HG03175 (cell line): Measurements from ENCODE around the gene VDAC1.
"Not testable (repeated sequence)": the region's sequence is repeated elsewhere in the genome, so short reads cannot be mapped to it uniquely, and the experiment has no call there.

Experiments
- ATAC-seq: cut with Tn5 transposase; IDR thresholded peaks from one replicate; pipeline ENCODE4 v1.9.1; 2021; ENCODE audit warnings: mild to moderate bottlenecking, moderate library complexity; ENCODE audit not compliant: unreplicated experiment

VDAC1 gene

DNA sequence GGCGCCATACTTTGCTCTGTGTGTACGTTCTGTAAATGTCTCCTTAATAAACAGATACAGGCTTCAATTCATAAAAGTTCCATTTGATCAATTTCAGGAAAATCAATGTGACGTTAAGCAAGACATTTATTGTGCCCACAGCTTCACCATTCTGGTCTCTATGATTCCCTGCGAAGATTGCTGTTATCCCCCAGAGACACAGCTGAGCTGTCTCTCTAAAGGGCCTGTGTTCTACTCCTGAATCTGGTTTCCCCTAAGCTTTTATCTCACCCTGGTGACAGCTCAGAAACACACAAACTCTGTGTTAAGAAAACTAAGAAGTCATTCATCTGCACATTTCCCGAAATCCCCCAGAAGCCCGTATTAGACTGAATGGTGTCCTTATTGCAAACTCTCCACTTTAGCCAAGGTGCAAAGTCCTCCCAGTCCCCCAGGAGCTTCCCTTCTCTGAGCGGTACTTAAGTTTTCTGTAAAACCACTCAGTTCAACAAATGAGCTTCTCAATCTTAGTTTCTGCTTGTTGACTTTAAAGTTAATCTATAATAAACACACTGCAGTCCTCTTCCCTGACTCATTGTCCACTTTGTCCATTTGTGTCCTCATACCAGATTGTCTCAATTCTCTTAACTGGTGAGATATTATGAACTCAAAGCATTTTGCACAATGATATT, 35.0 kb downstream of the VDAC1 start:
- no peak for ATAC-seq

DNA sequence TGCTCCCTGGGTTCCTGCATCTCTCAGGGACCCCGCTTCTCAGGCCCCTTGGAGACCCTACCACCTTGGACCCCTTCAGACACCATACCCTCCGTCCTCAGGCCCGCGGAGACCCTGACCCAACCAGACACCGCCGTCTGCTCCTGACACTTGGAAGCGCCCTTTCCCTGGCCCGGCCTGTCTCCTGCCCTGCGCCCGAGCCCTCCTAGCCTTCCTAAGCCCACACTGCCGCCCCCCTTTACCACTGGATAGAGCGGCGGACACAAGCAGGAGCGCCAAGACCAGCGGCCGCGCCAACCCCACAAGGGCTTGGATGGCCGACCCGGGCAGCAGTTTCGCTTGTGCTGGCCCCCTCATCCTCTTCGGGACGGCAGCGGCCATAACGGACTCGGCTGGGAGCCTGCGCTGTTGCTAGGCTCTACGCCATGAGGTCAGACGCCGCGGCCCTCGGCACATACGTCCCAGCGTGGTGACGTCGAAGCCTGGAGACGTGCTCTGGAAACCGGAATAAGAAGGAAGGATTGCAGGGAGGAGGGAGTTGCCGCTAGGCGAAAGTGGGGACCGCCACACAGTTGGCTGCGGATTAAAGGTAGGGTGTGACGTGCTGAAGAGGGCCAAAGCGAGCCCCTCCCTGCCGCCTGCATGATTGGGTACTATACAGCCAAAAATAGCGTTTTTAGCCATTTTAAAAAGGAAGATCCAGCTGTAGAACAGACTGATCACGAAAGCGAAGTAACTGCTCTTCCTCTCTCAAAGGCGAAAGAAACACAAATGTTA, 36.4 kb downstream of the VDAC1 start, which contains the start of gene C5orf15:
Gene C5orf15 (minus strand): TSS at position 422 of the 777 bp plus-strand sequence. CDS start 41 bp downstream, at position 381.
- ATAC-seq, result peak; percentile 99

DNA sequence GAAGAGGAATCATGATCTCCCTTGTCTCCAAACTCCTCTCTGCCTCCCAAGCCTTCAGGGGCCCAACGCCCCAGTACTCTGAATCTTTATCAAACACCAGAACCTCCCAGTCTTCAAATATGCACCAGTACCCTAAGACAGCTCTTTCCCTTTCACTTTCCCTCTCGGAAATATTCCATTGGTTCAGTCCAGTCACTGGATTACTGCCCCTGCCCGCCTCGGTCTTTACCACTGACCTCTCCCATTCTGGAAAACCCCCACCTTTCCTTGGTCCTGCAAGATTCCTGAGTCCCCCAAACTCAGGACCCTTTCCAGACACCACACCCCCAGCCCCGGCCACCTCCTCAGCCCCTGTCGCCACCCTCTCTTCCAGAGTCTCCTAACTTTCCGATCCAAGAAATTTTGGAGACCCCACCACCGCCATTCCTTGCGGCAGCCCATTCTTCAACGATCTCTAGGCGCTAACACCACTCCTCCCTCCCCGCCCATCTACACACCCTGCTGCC, 37.0 kb downstream of the VDAC1 start:
- ATAC-seq, result no peak

DNA sequence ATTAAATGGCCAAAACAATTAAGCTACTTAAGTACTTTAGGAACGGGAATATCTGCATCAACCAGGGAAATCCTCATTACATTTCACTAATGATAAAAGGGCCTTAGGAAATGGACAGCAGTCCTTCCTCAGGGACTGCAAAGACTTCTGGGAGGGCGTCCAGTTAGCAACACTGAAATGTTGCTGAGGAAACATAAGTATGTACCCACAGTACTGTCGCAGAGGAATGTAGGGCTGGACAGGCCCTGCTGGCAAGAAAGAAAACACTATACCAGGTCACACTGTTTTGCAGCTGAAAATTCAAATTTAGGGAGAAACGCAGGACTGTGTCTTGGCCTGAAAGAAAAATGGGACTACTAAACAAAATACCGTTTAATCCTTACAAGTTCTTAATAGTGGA, 37.7 kb downstream of the VDAC1 start:
- no peak for ATAC-seq

DNA sequence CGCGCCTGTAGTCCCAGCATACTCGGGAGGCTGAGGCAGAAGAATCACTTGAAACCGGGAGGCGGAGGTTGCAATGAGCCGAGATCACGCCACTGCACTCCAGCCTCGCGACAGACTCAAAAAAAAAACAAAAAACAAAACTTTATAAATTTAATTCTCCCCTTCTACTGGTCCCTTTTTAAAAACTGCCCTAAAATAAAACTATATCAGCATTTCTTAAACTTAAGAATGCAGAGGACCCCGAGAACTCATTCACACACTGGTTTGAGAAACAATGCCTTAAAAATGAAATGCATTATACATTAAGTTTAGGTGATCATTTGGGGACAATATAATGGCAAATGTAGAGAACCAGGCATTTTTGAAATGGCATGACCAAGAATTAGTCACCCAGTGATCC, 38.7 kb downstream of the VDAC1 start:
- no peak for ATAC-seq

DNA sequence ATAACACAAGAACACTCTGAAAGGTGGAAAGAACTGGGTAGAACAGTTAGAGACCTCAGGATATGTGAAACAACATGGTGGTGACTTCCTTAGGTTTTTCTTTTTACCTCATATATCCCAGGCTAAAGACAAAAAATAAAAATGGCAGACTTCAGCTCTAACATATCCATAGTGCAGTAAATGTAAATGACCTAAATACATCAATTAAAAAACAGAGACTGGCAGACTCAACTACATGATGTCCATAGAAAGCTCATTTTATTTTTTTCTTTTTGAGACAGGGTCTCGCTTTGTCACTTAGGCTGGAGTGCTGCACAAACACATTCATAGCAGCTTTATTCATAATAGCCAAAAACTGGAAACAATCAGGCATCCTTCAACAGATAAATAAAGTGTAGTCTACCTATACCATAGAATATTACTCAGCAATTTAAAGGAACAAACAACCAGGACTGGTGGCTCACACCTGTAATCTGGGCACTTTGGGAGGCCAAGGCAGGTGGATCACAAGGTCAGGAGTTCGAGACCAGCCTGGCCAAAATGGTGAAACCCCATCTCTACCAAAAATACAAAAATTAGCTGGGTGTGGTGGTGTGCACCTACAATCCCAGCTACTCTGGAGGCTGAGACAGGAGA, 41.2 kb downstream of the VDAC1 start:
- no peak for ATAC-seq

DNA sequence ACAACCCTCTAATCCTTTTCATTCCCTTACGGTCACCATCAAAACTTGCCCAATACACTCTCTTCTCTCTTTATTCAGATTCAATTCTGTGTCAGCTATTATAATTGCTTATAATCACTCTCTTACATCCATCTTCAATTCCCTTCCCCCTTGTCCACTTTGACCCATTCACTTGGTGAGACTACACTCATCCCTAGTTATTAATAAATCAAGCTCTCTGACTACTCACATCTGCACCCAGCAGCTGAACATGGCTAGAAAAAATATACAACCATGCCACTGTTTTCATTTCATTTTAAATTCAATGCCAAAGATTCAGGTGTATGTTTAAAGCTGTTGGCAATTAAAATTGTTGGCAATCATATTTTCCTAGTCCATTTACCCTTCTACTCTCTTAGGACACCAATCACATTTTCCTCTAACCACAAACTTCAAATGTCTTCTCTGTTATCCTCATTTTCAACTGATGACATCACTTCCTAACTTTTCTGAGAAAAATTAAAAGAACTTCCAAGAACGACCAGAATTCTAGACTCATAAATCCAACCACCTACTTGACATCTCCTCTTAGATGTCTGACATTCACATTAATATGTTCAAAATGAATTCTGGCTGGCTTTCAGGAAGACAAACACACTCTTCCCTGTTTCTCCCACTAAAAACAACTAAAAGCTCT, 41.8 kb downstream of the VDAC1 start:
- no peak for ATAC-seq

DNA sequence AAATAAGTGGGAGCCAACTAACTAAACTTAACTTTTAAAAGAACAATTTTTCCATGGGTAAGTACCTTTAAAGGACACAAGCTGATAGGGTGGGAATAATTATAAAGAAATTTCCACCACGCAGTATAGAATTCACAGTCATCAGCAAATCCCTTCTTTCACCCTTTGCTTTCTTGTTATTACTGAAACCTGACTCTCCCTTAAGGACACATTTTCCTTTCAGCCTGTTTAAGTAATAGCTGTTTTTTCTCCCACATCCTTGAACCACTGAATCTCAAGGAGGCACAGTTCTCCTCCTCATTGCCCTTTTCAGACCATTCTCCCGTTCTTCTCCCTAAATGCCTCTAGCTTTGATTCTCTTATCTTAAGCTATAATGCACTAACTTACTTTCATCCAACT, 42.6 kb downstream of the VDAC1 start:
- no peak for ATAC-seq

DNA sequence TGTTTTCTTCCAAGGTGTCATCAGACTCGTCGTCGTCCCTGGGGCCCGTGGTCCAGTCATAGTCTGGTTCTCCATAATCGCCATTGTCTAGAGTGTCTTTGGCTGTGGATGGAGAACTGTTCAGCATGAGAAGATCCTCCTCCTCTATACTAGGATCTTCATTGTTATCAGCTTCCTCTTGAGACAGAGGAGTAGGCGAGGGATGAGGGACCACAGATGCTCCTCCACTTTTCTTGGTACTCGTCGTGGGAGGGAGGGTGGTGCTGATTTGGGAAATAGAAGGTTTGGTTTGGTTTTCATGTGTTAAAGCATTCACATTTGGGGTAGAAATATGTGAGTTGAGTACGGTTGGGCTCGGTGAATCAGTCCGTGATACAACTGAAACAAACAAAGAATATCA, 45.1 kb downstream of the VDAC1 start:
- ATAC-seq, result no peak

DNA sequence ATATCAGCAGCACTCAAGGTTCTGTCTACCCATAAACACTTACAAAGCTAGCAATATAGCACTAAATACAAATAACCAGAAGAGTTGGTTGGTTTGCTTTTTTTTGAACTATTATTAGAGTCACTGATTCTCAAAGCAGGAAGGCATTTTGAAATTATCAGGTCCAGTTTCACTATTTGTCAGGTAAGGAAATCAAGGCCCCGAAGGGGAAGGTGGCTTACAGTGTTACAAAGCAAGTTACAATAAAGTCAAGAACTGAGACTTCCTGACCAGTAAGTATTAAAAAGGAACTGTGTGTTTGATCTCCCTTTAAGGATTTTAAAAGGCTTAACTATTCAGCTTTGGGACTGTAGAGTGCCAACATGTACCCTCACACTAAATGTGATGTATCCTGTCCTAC, 47.2 kb downstream of the VDAC1 start:
- peak; percentile 71 for ATAC-seq

DNA sequence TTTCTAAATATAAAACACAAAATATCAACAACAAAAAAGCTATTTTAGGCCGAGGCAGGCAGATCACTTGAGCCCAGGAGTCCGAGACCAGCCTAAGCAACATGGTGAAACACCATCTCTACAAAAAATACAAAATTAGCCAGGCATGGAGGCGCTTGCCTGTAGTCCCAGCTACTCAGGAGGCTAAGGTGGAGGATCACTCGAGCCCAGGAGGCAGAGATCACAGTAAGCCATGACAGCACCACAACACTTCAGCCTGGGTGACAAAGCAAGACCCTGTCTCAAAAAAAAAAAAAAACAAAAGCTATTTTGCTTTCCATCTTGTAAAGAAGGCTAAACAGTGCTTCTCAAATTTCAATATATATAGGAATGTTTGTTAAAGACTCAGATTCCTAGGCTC, 47.7 kb downstream of the VDAC1 start:
- peak; percentile 18 for ATAC-seq

DNA sequence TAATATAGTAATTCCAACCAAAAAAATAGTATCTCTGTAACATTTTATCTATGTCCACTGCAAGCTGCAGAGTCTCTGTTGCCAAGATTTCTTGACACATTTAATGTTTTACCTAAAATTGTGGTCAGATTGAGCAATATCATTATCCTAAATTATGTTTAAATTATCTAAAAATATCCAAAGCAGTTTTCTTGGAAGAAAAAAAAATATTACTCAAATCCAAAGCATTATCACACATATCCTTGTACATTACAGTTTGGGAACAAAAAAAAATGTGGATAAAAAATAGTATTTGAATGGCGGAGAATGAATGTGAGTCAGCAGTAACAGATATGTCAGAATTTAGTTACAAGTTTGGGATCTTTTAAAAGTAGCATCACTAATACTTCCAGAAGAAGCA, 48.6 kb downstream of the VDAC1 start:
- ATAC-seq, result not testable (repeated sequence)

DNA sequence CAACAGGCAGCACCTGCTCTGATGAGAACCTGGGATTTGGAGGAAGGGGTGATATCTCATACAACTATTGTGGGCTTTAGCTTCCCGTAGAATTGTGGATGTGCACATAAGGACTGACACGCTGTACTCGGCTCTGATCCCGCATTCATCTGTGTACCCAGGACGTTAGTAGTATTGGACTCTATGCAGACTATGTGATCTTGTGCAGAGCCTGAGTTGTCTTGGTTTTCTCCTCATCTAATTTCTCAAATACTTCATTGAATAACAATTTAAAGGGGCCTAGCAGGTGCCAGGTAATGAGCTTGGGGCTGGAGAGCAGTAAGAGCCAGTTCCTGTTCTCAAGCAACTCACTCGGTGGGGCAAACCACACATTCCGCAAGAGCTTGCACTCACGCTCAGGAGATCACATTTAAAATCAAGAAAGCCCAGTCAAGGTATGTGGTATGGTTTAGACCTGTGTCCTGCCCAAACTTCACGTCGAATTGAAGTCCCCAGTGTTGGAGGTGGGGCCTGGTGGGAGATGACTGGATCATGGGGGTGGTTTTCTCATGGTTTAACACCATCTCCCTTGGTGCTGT, 51.1 kb downstream of the VDAC1 start:
- no peak for ATAC-seq

DNA sequence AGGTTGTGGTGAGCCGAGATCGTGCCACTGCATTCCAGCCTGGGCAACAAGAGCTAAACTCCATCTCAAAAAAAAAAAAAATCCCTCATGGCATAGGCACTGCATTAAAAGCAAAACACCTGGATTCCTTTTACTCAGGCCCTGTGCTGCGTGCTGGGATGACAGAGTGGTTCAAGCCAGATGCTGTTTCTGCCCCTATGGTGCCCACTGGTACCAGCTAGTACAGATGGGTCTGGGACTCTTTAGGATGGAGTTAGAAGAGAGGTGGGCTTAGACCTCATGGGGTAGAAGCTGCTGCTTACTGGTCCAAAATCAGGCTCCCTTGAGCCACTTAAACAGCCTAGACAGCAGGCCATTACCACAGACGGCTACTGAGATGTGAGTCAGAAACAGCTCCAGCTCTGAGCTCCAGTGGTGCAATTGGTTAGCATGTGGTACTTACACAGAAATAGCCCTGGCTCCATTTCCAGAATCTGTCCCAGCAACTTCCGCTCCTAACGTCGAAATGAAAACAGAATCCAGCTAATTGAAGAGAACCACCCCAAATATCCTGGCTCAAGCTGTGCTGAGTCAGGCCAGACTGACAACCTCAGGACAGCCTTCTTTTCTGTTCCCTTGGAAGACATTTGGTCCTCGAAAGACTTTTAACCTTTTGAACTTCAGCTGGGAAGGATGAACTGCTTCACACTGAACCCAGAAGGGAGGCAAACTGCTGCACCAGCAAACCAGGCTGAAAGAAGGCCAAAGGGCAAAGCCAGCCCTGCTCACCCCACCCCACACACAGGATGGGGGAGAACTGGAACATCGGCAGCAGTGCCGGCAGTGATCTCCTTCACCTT, 51.8 kb downstream of the VDAC1 start:
- ATAC-seq, result no peak

DNA sequence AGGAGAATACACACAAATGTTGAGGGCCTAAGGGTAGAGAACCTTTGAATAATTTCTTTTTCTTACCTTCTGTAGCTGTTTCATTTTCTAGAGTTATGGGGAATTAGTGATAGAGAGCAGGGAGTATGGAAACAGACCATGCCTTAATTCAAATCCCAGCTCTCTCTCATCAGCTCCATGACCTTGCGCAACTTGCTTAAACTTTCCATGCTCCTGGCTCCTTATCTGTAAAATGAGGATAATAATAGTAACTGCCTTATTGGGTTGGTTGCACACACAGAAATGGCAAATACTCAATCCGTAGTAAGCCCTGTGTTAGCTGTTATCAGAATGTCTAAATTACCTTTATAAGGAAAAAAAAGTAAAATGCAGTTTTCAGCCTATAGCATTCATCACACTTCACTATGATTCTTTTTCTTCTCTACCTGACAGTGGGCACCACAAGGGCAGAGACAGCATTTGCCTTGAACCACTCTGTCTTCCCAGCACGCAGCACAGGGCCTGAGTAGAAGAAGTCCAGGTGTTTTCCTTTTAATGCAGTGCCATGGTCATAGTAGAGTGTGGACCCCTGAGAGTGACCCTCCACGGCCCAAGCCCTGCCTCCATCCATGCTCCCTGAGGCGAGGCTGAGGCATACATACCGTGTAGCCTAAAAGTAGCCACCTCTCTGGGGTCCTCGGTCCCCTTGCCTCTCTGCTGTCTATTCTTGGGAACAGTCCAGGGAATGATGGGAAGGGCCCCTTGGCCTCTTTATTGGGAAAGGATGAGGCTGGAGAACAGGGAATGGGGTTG, 53.8 kb downstream of the VDAC1 start:
- ATAC-seq, result no peak

DNA sequence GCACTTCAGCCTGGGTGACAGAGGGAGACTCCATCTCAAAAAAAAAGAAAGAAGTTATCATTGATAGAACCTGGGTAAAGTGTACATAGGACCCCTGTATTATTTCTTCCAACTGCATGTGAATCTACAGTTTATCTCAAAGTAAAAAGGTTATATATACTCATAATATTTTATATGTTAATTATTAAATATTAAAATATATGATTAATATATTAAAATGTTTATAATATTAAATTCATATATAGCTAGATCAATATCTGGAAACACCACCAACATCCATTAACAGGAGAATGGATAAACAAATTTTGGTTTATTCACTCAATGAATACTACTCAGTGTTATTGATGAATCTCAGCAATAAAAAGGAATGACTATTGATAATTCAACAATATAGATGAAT, 56.1 kb downstream of the VDAC1 start:
- no peak for ATAC-seq

DNA sequence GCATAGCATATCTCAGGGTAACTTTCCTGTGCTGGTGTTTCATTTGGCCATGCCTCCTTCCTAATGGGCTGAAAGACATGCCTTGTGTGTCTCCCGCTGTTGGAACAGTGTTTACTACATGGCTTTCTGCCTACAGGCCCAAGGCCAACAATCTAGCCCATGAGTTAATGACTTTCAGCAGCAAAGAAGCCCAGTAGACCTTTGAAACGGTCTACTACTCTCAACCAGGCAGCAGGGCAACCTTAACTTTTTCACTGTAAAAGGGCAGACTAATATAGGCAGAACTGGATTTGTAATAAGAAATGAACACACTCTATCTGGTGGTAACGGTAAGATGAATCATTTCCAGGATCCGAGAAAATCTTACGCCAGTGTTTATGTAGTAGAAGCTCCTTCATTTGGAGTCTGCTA, 57.3 kb downstream of the VDAC1 start:
- no peak for ATAC-seq

DNA sequence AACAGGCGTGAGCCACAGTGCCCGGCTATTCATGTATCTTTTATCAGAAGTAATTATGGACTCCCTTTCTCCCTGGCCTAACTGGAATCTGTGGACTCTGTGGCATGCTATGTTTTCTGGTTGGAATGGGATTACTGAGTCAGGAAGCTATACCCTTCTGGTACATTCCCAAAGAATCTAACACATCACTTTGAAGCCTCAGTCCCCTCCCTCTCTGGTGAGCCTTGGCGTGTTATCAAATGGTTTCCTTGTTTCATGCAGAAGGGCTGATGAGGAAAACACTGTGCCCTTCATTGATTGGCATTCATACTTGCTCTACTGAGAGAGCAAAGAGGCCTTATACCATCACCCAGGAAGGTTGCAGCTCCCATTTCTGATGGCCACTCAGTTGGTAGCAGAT, 59.2 kb downstream of the VDAC1 start:
- no peak for ATAC-seq
